A375 (cell line): ENCODE measurements around the gene CST7. TPM values are rescaled to one million over a fixed set of nuclear protein-coding genes. Genes with fewer than 3 reads are reported as not detected.

Source experiments
- small RNA-seq: library from RNA; depleted of rRNA; stranded (forward); fragments of <200 nt; gene quantifications from one replicate; pipeline ENCODE3, GENCODE V24; 2014
- total RNA-seq: library from RNA; depleted of rRNA; stranded (reverse); fragments of >200 nt; shearing (Covaris generic); gene quantifications from 2 replicates; pipeline ENCODE4 v1.2.3, GENCODE V29; 2014; rRNA removed

Gene CST7
- total RNA-seq, result not detected in 2 replicates

GRCh38 chr20:24948939-24949679 lies at the start of gene CST7:
Gene CST7, plus strand, starts transcription at chr20:24949269. Its CDS starts 237 bp downstream, at chr20:24949506.

GRCh38 chr20:24992487-24993205 lies 43.6 kb downstream of the CST7 start, which contains the start of gene APMAP:
Gene APMAP, minus strand, starts transcription at chr20:24992751. Its CDS starts 63 bp downstream, at chr20:24992688.

Small RNA genes within 50 kb of the gene (small RNA-seq; reads per million reads assigned to genes)
- not detected for gene RNU6-1257P

Other genes with a start within 250 kb of the CST7 start
- 88.8 and 92.9 TPM in 2 replicates for gene APMAP, start 43.5 kb downstream of the CST7 start, total RNA-seq
- gene ACSS1, start 108.9 kb downstream of the CST7 start, total RNA-seq, result 2.9 and 3.3 TPM in 2 replicates
- gene VSX1, start 132.9 kb downstream of the CST7 start, total RNA-seq, result not detected in 2 replicates
- 66.1 and 80.9 TPM in 2 replicates for gene ENTPD6, start 246.4 kb downstream of the CST7 start, total RNA-seq